ENCODE results near the gene OR1G1. TPM values are rescaled to one million over a fixed set of nuclear protein-coding genes. Genes with fewer than 3 reads are reported as not detected.
"Not testable (repeated sequence)": the region's sequence is repeated elsewhere in the genome, so short reads cannot be mapped to it uniquely, and the experiment has no call there.

OR1G1 gene
- total RNA-seq (not detected), total RNA-seq (0 reads per million in 29 experiments)
- not detected for total RNA-seq (2013)

- H3K4me3 ChIP-seq (ENCODE audit: control insufficient read depth in 1 of 2, extremely low read depth in 1 of 2, low read length in 1 of 2), result no peak within 1 kb of the TSS
- Mint-ChIP-seq H3K36me3 (no peaks in the 10 kb centered on the region), H3K27me3 (peaks cover 46 to 69% of the 10 kb centered on the region in 2 donors), H3K4me1 (no peaks in the 10 kb centered on the region), H3K27ac (no peak within 1 kb of the TSS), H3K9me3 (no peaks in the 10 kb centered on the region), H3K4me3 (no peak within 1 kb of the TSS)
- H3K27me3 ChIP-seq (replicated peaks in 1 of 2; ENCODE audit: control insufficient read depth in 2 of 2, extremely low read depth in 1 of 2, insufficient read depth in 2 of 2, low read length in 1 of 2), result peaks cover 0 to 23% of the 10 kb centered on the region in 2 experiments
- no peaks in the 10 kb centered on the region for H3K9me3 ChIP-seq
- ChIA-PET POLR2A (no interaction called here), CTCF (no interaction called here)
- no peaks in the 10 kb centered on the region for H3K4me1 ChIP-seq (ENCODE audit: control insufficient read depth in 1 of 2, extremely low read depth in 1 of 2, insufficient read depth in 2 of 2, low read length in 2 of 2)
- 100% methylated on average over 1 of the region's 2 CpGs for WGBS (ENCODE audit: insufficient coverage)
- ATAC-seq (replicated peaks in 1 of 4) (no peak), DNase-seq (no peak)
- H3K27ac ChIP-seq (ENCODE audit: low read length), result no peak within 1 kb of the TSS
- no peaks in the 10 kb centered on the region for H3K36me3 ChIP-seq (ENCODE audit: control insufficient read depth in 2 of 2, extremely low read depth in 1 of 2, insufficient read depth in 1 of 2, low read length in 1 of 2)
Measured at GRCh38 chr17:3127451-3127850, at the start of gene OR1G1. Gene OR1G1 (minus strand): TSS chr17:3127551. CDS start chr17:3127551, 0 bp downstream.

DNA sequence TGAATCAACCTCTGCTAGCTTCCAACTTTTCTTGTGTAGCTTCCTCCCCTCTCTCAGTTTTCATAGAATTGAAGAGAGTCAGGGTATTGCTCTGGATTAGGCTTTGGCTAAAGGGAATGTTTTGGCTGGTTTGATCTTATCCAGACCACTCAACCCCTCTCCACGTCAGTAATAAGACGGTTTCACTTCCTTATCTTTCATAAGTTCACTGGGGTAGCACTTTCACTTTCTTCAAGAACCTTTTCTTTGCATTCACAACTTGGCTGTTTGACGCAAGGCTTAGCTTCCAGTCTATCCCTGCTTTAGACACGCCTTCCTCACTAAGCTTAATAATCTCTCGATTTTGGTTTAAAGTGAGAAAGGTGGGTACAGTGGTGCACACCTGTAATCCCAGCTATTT lies 40.2 kb upstream of the OR1G1 start:
- peaks cover 23 to 33% of the 10 kb centered on the region in 2 donors for H3K27me3 Mint-ChIP-seq
- Histone ChIP-seq H3K4me1 (ENCODE audit: control insufficient read depth in 1 of 2, extremely low read depth in 1 of 2, insufficient read depth in 2 of 2, low read length in 2 of 2) (no peaks in the 10 kb centered on the region), H3K9me3 (no peaks in the 10 kb centered on the region), H3K4me3 (ENCODE audit: control insufficient read depth in 1 of 2, extremely low read depth in 1 of 2, low read length in 1 of 2) (no peak overlapping the region), H3K27ac (ENCODE audit: low read length) (no peak overlapping the region), H3K36me3 (ENCODE audit: control insufficient read depth in 2 of 2, extremely low read depth in 1 of 2, insufficient read depth in 1 of 2, low read length in 1 of 2) (no peaks in the 10 kb centered on the region), H3K27me3 (replicated peaks in 1 of 2; ENCODE audit: control insufficient read depth in 2 of 2, extremely low read depth in 1 of 2, insufficient read depth in 2 of 2, low read length in 1 of 2) (peaks cover 0 to 29% of the 10 kb centered on the region in 2 experiments)
- no peak overlapping the region for H3K27ac Mint-ChIP-seq
- ChIA-PET CTCF (no interaction called here), POLR2A (no interaction called here)
- H3K36me3 Mint-ChIP-seq, result peaks cover 5% of the 10 kb centered on the region
- peaks cover 0 to 9% (median 4%) of the 10 kb centered on the region in 3 donors for H3K4me1 Mint-ChIP-seq
- H3K4me3 Mint-ChIP-seq, result no peak overlapping the region
- 0% methylated on average over 2 of the region's 5 CpGs for WGBS (ENCODE audit: insufficient coverage)
- ATAC-seq (replicated peaks in 1 of 4) (no peak), DNase-seq (no peak)
- peaks cover 9 to 16% (median 9%) of the 10 kb centered on the region in 3 donors for H3K9me3 Mint-ChIP-seq

GRCh38 chr17:3157218-3157617 lies 29.9 kb upstream of the OR1G1 start:
- H3K9me3 Mint-ChIP-seq, result peaks cover 3 to 14% (median 4%) of the 10 kb centered on the region in 3 donors
- no peaks in the 10 kb centered on the region for H3K36me3 ChIP-seq (ENCODE audit: control insufficient read depth in 2 of 2, extremely low read depth in 1 of 2, insufficient read depth in 1 of 2, low read length in 1 of 2)
- POLR2A ChIA-PET, result no interaction called here

DNA sequence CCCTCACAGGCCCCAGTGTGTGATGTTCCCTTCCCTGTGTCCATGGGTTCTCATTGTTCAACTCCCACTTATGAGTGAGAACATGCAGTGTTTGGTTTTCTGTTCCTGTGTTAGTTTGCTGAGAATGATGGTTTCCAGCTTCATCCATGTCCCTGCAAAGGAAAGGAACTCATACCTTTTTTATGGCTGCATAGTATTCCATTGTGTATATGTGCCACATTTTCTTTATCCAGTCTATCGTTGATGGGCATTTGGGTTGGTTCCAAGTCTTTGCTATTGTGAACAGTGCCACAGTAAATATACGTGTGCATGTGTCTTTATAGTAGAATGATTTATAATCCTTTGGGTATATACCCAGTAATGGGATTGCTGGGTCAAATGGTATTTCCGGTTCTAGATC lies 10.1 kb upstream of the OR1G1 start:
- H3K36me3 ChIP-seq (ENCODE audit: control insufficient read depth in 2 of 2, extremely low read depth in 1 of 2, insufficient read depth in 1 of 2, low read length in 1 of 2); H3K4me1 Mint-ChIP-seq; DNase-seq; H3K4me3 Mint-ChIP-seq; H3K4me1 ChIP-seq (ENCODE audit: control insufficient read depth in 1 of 2, extremely low read depth in 1 of 2, insufficient read depth in 2 of 2, low read length in 2 of 2); CTCF ChIA-PET; ATAC-seq (replicated peaks in 1 of 4); H3K4me3 ChIP-seq (ENCODE audit: control insufficient read depth in 1 of 2, extremely low read depth in 1 of 2, low read length in 1 of 2); POLR2A ChIA-PET; H3K27ac Mint-ChIP-seq; H3K27ac ChIP-seq (ENCODE audit: low read length); H3K36me3 Mint-ChIP-seq; H3K9me3 ChIP-seq; H3K27me3 ChIP-seq (replicated peaks in 1 of 2; ENCODE audit: control insufficient read depth in 2 of 2, extremely low read depth in 1 of 2, insufficient read depth in 2 of 2, low read length in 1 of 2): not testable (repeated sequence)
- H3K9me3 Mint-ChIP-seq, result peaks cover 7 to 12% (median 9%) of the 10 kb centered on the region in 3 donors
- no CpG with 5 or more reads among the region's 3 CpGs for WGBS (ENCODE audit: insufficient coverage)
- peaks cover 16 to 20% of the 10 kb centered on the region in 2 donors for H3K27me3 Mint-ChIP-seq

More at GRCh38 chr17:3157218-3157617, 29.9 kb upstream of the OR1G1 start:
- H3K27ac ChIP-seq (ENCODE audit: low read length), result no peak overlapping the region
- Mint-ChIP-seq H3K4me3 (no peak overlapping the region), H3K27ac (no peak overlapping the region), H3K4me1 (no peaks in the 10 kb centered on the region), H3K27me3 (peaks cover 22 to 51% of the 10 kb centered on the region in 2 donors), H3K36me3 (no peaks in the 10 kb centered on the region)
- H3K27me3 ChIP-seq (replicated peaks in 1 of 2; ENCODE audit: control insufficient read depth in 2 of 2, extremely low read depth in 1 of 2, insufficient read depth in 2 of 2, low read length in 1 of 2), result peaks cover 0 to 16% of the 10 kb centered on the region in 2 experiments
- ATAC-seq (replicated peaks in 1 of 4) (no peak), DNase-seq (no peak)
- H3K4me3 ChIP-seq (ENCODE audit: control insufficient read depth in 1 of 2, extremely low read depth in 1 of 2, low read length in 1 of 2), result no peak overlapping the region
- CTCF ChIA-PET, result no interaction called here
- H3K9me3 ChIP-seq, result peaks cover 2% of the 10 kb centered on the region
- no CpG with 5 or more reads among the region's 1 CpG for WGBS (ENCODE audit: insufficient coverage)
- H3K4me1 ChIP-seq (ENCODE audit: control insufficient read depth in 1 of 2, extremely low read depth in 1 of 2, insufficient read depth in 2 of 2, low read length in 2 of 2), result no peaks in the 10 kb centered on the region

GRCh38 chr17:3104322-3104721 lies 23.0 kb downstream of the OR1G1 start, which contains the start of gene OR1D2:
Gene OR1D2 (minus strand): TSS chr17:3104422. CDS start chr17:3092996, 11,426 bp downstream.
- POLR2A ChIA-PET, result no interaction called here
- peaks cover 20 to 31% of the 10 kb centered on the region in 2 donors for H3K27me3 Mint-ChIP-seq
- no peaks in the 10 kb centered on the region for H3K9me3 ChIP-seq
- CTCF ChIA-PET, result no interaction called here
- no peak within 1 kb of the TSS for H3K4me3 ChIP-seq (ENCODE audit: control insufficient read depth in 1 of 2, extremely low read depth in 1 of 2, low read length in 1 of 2)
- H3K4me1 ChIP-seq (ENCODE audit: control insufficient read depth in 1 of 2, extremely low read depth in 1 of 2, insufficient read depth in 2 of 2, low read length in 2 of 2), result no peaks in the 10 kb centered on the region
- H3K27me3 ChIP-seq (replicated peaks in 1 of 2; ENCODE audit: control insufficient read depth in 2 of 2, extremely low read depth in 1 of 2, insufficient read depth in 2 of 2, low read length in 1 of 2), result no peaks in the 10 kb centered on the region
- H3K36me3 ChIP-seq (ENCODE audit: control insufficient read depth in 2 of 2, extremely low read depth in 1 of 2, insufficient read depth in 1 of 2, low read length in 1 of 2), result no peaks in the 10 kb centered on the region
- H3K27ac Mint-ChIP-seq, result no peak within 1 kb of the TSS
- no peak within 1 kb of the TSS for H3K27ac ChIP-seq (ENCODE audit: low read length)
- H3K4me1 Mint-ChIP-seq, result no peaks in the 10 kb centered on the region
- 38% methylated on average over 1 of the region's 3 CpGs for WGBS (ENCODE audit: insufficient coverage)
- H3K36me3 Mint-ChIP-seq, result no peaks in the 10 kb centered on the region
- DNase-seq, result no peak
- no peak within 1 kb of the TSS for H3K4me3 Mint-ChIP-seq
- ATAC-seq (replicated peaks in 1 of 4), result no peak
- H3K9me3 Mint-ChIP-seq, result peaks cover 17 to 27% (median 19%) of the 10 kb centered on the region in 3 donors

Other genes starting within 250 kb of the OR1G1 start
- not detected for gene OR1D5, start 63.9 kb downstream of the OR1G1 start, total RNA-seq
- not detected for gene OR1D2, start 23.1 kb downstream of the OR1G1 start, total RNA-seq
- not detected for gene OR1A2, start 70.0 kb upstream of the OR1G1 start, total RNA-seq
- gene OR1A1, start 80.1 kb upstream of the OR1G1 start, total RNA-seq, result under 1 TPM in 1 of 5 donors, not detected in 4; 0.09 TPM
- 1 to 10 TPM in 1 of 5 donors, under 1 TPM in 3, not detected in 1; 0.23 to 1.4 (median 0.44) TPM for gene OR3A1, start 170.8 kb upstream of the OR1G1 start, total RNA-seq

All from T-cell (primary cell).